ENCODE results near the gene HOMER2. TPM values are rescaled to one million over a fixed set of nuclear protein-coding genes. Genes with fewer than 3 reads are reported as not detected.

The HOMER2 gene
- total and polyA plus RNA-seq, 2 experiments from 2014 or later = 10.8 to 23.9 TPM

GRCh38 chr15:82831894-82832600, 120.5 kb downstream of the HOMER2 start (continued):
- TF ChIP-seq CTCF (conservative IDR thresholded peaks at IDR 0.05; ENCODE audit: low read depth in 2 of 2) (no peak), EZH2phosphoT487 (IDR thresholded peaks at IDR 0.05; ENCODE audit: unreplicated experiment) (no peak)

- H3K27me3 Mint-ChIP-seq (ENCODE audit: insufficient read depth, low read depth, poor library complexity) = no peaks in the 10 kb centered on the region
- TF ChIP-seq EZH2phosphoT487 (IDR thresholded peaks at IDR 0.05; ENCODE audit: unreplicated experiment) (no peak), STAT1 (IDR thresholded peaks at IDR 0.05; ENCODE audit: unreplicated experiment) (no peak), JUNB (IDR thresholded peaks at IDR 0.05; ENCODE audit: unreplicated experiment) (no peak), POLR2AphosphoS5 (IDR thresholded peaks at IDR 0.05; ENCODE audit: low read depth) (no peak), ZNF114 (CRISPR knock-in tag; IDR thresholded peaks at IDR 0.05) (no peak), ZNF462 (CRISPR knock-in tag; IDR thresholded peaks at IDR 0.05) (no peak), ZNF331 (CRISPR knock-in tag; IDR thresholded peaks at IDR 0.05; ENCODE audit: low read depth) (no peak), NANOG (IDR thresholded peaks at IDR 0.05; ENCODE audit: borderline replicate concordance) (no peak), REST (IDR thresholded peaks at IDR 0.05; ENCODE audit: unreplicated experiment) (no peak), CREB1 (CRISPR knock-in tag; IDR thresholded peaks at IDR 0.05; ENCODE audit: low read depth) (no peak), EZH2 (IDR thresholded peaks at IDR 0.05; ENCODE audit: low read depth, unreplicated experiment) (no peak)
These were observed 121.9 kb downstream of the HOMER2 start for GRCh38 chr15:82830427-82831173.

More at GRCh38 chr15:82830427-82831173, 121.9 kb downstream of the HOMER2 start:
- ATAC-seq (no peak), DNase-seq (ENCODE audit: low spot score) (no peak)
- no peak overlapping the region for H3K27ac ChIP-seq (ENCODE audit: low read depth)
- no peaks in the 10 kb centered on the region for H3K9me3 Mint-ChIP-seq
- H4K20me1 ChIP-seq (replicated peaks; ENCODE audit: insufficient read depth) = no peaks in the 10 kb centered on the region
- H3K4me3 ChIP-seq = no peak overlapping the region
- H3K4me1 ChIP-seq (ENCODE audit: insufficient read depth) = no peaks in the 10 kb centered on the region
- peaks cover 38% of the 10 kb centered on the region for H3K36me3 Mint-ChIP-seq (ENCODE audit: low read depth)
- H3K4me1 Mint-ChIP-seq = no peaks in the 10 kb centered on the region
- H3K4me3 Mint-ChIP-seq = no peak overlapping the region
- no peak overlapping the region for H3K27ac Mint-ChIP-seq
- H3K36me3 ChIP-seq (ENCODE audit: insufficient read depth) = peaks cover 20% of the 10 kb centered on the region
- H3K27me3 ChIP-seq (ENCODE audit: insufficient read depth) = no peaks in the 10 kb centered on the region
- H2AFZ ChIP-seq = no peak overlapping the region
- H3K4me2 ChIP-seq = no peak overlapping the region
- no peaks in the 10 kb centered on the region for H3F3A ChIP-seq (replicated peaks; ENCODE audit: low read depth)
- no peaks in the 10 kb centered on the region for H3K79me2 ChIP-seq (replicated peaks; ENCODE audit: insufficient read depth)
- H3K9me2 ChIP-seq (ENCODE audit: insufficient read depth) = no peaks in the 10 kb centered on the region

Data from GM23338 (cell line).